MV-4-11 (cell line): ENCODE data around the gene DARS1.
"Not testable (repeated sequence)": the region's sequence is repeated elsewhere in the genome, so short reads cannot be mapped to it uniquely, and the experiment has no call there.

Experiments used
- DNase-seq: peaks from one replicate; lab custom pipeline; 2025; lab: John Stamatoyannopoulos, UW

DARS1 gene

DNA sequence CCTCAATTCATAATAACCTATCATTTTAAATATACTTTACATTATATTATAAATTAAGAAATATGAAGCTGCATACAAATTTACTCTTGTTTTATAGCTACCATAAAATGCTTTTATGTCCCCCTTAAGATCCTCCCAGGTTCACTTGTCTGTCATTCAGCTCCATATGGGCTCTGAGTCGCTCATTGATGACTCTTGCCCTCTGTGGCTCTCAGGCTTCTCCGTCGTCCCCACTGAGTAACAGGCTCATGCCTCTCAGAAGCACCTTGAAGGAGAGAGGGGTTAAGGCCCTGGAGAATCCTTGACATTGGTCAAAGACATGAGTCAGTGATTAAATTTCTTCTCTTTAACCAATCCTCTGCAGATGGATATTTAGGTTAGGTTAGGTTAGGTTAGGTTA lies 103.0 kb downstream of the DARS1 start:
- no peak for DNase-seq

DNA sequence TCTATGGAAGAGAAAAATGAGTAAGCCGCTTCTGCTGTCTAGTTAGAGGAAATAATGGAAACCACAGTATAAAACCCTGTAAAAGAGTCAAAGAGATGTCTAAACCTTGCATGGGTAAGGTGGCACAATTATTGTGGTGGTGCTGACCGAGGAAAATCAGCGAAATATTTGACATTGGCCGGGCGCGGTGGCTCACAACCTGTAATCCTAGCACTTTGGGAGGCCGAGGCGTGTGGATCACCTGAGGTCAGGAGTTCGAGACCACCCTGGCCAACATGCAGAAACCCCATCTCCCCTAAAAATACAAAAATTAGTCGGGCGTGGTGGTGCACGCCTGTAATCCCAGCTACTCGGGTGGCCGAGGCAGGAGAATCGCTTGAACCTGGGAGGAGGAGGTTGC lies 108.7 kb downstream of the DARS1 start:
- DNase-seq: not testable (repeated sequence)

DNA sequence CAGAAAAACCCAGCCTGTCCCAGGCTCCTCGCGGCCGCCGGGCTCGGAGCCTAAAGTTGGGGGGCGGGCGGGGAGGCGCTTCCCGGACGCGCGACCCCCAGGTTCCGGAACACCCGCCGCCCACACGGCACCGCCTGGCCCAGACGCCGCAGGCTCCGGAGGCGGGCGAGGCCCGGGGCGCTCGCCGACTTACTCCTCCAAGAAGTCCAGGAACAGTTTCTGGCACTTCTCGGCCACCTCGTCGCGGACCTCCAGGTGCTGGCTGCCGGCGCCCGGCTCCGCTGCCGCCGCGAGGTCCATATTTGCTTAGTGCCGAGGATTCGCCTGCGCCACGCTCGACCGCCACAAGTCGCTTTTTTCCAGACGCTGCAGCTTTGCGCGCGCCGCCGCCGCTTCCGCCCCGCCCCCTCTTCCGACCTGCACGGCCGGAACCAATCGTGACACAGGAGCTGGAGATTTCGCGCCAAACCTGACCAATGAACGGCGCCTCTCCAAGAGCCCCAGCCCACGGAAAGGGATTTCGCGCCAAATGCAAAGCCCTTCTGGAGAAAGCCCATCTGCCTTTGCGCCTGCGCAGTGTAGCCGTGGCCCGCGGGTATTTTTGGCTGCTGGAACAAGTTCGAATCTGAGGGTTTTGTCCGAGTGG lies 109.2 kb downstream of the DARS1 start, which contains the start of gene MCM6:
Gene MCM6 (minus strand): TSS at position 378 of the 646 bp plus-strand sequence. CDS start 78 bp downstream, at position 300.
- peak; percentile 99 for DNase-seq

DNA sequence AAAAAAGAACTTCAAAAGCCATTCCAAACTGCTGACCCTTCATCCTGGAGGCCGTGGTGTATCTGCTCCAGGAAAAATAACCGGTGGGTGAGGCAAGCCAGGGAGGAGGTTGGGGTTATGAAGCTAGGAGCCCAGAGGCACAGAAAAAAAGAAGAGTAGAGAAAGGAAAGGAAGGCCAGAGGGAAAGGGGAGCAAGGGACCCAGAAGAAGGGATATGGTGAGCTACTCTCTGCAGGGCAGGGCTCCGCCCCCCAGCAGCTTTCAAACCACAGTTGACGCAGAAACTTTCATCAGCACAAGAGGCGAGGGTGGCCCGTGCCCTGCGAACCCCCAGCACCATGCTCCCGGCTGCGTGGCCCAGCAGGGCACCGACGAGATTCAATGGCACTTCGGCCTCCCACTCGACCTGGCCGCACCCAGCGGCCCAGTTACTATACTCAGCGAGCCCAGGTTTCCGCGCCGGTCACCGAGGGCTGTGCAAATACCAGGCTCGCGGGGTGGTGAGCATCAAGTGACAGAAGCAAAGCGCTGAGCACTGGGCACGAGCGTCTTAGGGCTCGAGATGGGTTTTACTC lies 109.8 kb downstream of the DARS1 start:
- peak; percentile 60 for DNase-seq

DNA sequence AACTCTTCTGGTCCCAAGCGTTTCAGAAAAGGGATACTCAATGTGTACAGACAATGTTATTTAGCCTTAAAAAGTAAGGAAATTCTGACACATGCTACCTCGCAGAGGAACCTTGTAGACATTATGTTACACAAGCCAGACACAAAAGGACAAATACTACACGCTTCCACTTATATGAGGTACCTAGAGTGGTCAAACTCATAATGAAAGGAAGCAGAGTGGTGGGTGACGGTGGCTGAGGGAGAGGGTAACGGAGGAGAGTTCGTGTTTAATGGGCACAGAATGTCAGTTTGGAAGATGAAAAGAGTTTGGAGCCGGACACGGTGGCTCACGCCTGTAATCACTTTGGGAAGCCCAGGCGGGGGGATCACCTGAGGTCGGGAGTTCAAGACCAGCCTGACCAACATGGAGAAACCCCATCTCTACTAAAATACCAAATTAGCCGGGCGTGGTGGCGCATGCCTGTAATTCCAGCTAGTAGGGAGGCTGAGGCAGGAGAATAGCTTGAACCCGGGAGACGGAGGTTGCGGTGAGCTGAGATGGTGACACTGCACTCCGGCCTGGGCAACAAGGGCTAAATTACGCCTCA lies 110.6 kb downstream of the DARS1 start:
- DNase-seq: no peak

DNA sequence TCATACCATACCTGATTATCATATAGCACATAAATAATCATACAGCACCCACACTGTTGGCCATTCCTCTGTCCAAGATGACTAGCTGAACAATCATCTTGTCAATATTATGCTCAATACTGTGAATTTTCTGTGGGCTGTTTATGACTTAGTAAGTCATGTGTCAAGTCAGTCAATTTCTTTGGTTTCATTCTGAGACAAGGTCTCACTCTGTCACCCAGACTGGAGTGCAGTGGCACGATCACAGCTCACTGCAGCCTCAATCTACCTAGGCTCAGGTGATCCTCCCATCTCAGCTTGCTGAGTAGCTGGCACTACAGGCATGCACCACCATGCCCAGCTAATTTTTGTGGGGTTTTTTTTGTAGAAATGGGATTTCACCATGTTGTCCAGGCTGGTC lies 114.9 kb downstream of the DARS1 start:
- no peak for DNase-seq

DNA sequence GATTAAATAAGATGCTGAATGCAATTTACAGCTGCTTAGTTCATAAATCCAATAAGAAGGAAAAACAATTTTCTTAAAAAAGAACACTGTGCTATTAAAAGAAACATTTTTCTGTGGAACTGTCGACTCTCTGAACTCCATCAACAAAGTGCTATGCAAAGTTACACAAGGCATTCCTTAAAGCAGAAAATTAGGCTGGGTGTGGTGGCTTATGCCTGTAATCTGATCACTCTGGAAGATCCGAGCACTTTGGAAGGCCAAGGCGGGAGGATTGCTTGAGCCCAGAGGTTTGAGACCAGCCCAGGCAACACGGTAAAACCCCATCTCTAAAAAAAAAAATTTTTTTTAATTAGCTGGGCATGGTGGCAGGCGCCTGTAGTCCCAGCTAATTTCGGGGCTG lies 122.2 kb downstream of the DARS1 start:
- DNase-seq: no peak

DNA sequence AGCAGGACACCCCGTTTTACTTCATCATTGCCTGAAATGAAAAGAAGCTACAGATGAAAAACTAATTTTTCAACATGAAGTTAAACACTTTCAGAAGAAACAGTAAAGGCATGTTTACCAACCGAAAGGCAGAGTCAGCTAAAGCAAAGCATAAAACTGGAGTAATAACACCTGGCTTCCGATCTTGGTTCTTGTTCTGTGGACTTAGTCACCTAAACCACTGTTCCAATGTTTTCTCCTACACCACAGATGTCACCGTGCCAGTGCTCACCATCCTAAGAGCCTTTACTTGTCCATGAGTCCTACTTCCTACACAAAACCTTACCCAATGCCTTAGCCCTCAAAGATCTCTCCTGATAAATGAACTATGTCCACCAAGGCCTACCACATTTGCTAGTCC lies 122.7 kb downstream of the DARS1 start:
- no peak for DNase-seq
